Cardiac fibroblast (primary cell): ENCODE results near the gene PRKCD.
A peak's percentile ranks its signal among the peaks of the same experiment; 100 is the strongest.

ENCODE experiments used
- DNase-seq, 2 donors: peaks; one replicate each; pipeline versions ENCODE4 v3.0.0 to v3.0.0-alpha.2; 2010; ENCODE audit warnings: low read depth in 2 of 2
- H3K4me3 ChIP-seq, 2 donors: replicated peaks in 1 of 2; 1 replicate in 1 of 2; 2 replicates in 1 of 2; pipeline ENCODE4 v1.5.1; 2011; ENCODE audit warnings: low read depth in 2 of 2, low read length in 2 of 2, mild to moderate bottlenecking in 2 of 2, moderate library complexity in 1 of 2
- TF ChIP-seq, protein P1 (sequence below): IDR thresholded peaks from one replicate; pipeline ENCODE4 v1.5.1; 2011; ENCODE audit warnings: low read depth, mild to moderate bottlenecking, low read length, inconsistent platforms

Gene PRKCD

GRCh38 chr3:53219895-53220483, 59.0 kb downstream of the PRKCD start:
- peak; percentile 82 to 85 for DNase-seq
- TF ChIP-seq, protein P1, sequence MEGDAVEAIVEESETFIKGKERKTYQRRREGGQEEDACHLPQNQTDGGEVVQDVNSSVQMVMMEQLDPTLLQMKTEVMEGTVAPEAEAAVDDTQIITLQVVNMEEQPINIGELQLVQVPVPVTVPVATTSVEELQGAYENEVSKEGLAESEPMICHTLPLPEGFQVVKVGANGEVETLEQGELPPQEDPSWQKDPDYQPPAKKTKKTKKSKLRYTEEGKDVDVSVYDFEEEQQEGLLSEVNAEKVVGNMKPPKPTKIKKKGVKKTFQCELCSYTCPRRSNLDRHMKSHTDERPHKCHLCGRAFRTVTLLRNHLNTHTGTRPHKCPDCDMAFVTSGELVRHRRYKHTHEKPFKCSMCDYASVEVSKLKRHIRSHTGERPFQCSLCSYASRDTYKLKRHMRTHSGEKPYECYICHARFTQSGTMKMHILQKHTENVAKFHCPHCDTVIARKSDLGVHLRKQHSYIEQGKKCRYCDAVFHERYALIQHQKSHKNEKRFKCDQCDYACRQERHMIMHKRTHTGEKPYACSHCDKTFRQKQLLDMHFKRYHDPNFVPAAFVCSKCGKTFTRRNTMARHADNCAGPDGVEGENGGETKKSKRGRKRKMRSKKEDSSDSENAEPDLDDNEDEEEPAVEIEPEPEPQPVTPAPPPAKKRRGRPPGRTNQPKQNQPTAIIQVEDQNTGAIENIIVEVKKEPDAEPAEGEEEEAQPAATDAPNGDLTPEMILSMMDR: peak; percentile 98

GRCh38 chr3:53221345-53221744, 60.3 kb downstream of the PRKCD start:
- TF ChIP-seq, protein P1: no peak
- no peak for DNase-seq
- H3K4me3 ChIP-seq: no peak overlapping the region

More at GRCh38 chr3:53219895-53220483, 59.0 kb downstream of the PRKCD start:
- no peak overlapping the region for H3K4me3 ChIP-seq

GRCh38 chr3:53221827-53222182, 60.8 kb downstream of the PRKCD start:
- TF ChIP-seq, protein P1: no peak
- DNase-seq: no peak
- H3K4me3 ChIP-seq: no peak overlapping the region

DNA sequence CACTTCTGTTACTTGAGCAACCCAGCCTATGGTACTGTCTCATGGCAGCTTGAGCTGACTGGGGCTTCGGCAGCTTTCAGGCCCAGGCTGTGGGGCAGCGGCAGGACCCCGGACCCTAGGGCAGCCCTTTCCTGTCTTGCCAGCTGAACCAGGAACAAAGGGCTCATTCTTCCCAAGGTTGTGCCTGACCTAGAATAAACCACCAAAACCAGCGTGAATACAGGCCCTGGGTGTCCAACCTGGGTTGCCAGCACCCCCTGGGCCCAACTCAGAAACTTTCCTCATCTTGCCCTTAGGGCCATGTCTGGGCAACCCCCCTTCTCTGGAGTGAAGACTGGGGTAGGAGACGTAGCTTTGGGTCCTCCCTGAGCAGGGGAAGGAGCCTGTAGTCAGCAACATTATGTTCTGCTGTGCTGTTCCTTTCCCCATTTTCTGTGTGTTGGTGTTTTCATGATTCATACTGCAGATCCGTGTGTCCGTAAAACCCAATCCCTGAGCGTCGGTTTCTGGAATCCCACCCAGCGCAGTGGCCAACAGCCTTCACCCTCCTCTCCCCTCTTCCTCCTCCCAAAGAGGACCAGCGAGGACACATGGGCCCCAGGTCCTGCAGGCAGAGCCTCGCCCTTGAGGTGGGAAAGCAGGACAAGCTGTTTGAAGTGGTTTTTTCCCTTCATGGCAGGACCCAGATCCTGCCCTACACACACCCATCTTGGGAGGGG, 61.3 kb downstream of the PRKCD start:
- TF ChIP-seq, protein P1: no peak
- H3K4me3 ChIP-seq: no peak overlapping the region
- no peak for DNase-seq

DNA sequence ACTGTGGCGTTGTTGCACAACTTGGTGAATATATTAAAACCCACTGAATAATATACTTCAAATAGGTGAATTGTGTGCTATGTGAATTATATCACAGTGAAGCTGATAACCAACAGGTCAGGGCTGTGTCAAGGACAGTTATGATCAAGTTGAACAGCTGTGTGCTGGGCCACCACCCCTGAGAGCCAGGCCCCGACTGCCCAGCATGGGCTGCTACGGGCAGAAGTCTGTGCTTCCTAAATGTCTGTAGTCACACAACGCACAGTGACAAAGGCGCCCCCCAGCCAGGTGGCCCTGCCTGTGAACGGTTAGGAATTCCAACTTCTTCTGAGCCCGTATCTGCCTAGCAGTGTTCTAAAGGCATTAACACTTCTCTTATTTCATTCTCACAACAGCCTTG, 62.0 kb downstream of the PRKCD start:
- H3K4me3 ChIP-seq: no peak overlapping the region
- TF ChIP-seq, protein P1: no peak
- DNase-seq: no peak

GRCh38 chr3:53223541-53223966, 62.5 kb downstream of the PRKCD start:
- H3K4me3 ChIP-seq: no peak overlapping the region
- no peak for DNase-seq
- TF ChIP-seq, protein P1: no peak
